Mucosa of descending colon (tissue), 3 donors: ENCODE measurements around the gene MAML2. TPM values are rescaled to one million over a fixed set of nuclear protein-coding genes. Genes with fewer than 3 reads are reported as not detected.

Source experiments
- ATAC-seq: fragments of 200-7000 bp; cut with Tn5 transposase; one replicate; pipeline ENCODE4 v1.9.1; 2020; ENCODE audit warnings: mild to moderate bottlenecking, moderate library complexity
- DNase-seq, 3 donors: peaks; one replicate each; pipeline ENCODE4 v3.0.0-alpha.2; 2020
- H3K36me3 ChIP-seq: fragments of 200-600 bp; one replicate; pipeline ENCODE4 v1.8.0; 2021; ENCODE audit warnings: low read depth, mild to moderate bottlenecking
- H3K4me1 ChIP-seq: fragments of 200-600 bp; one replicate; pipeline ENCODE4 v1.8.0; 2021; ENCODE audit warnings: low read depth, mild to moderate bottlenecking
- H3K4me3 ChIP-seq: fragments of 200-600 bp; one replicate; pipeline ENCODE4 v1.8.0; 2021; ENCODE audit warnings: mild to moderate bottlenecking
- H3K9me3 ChIP-seq: fragments of 200-600 bp; one replicate; pipeline ENCODE4 v1.8.0; 2021; ENCODE audit warnings: mild to moderate bottlenecking
- intact Hi-C, 2 donors: fragments of 100-400 bp; cut with DNase I in 1 of 2; cut with micrococcal nuclease in 1 of 2; formaldehyde crosslinking; loops; one replicate each; pipeline versions ENCODE4 v1.11.0 to v1.11.1; 2022; cut with DNase I, micrococcal nuclease
- total RNA-seq, 3 donors: library from RNA; stranded (reverse); fragmentation: NEBNext Ultra II Directional in 2 of 3; extraction: Animal tissue kit (Norgen Biotek cat#: 25700) in 2 of 3; gene quantifications; one replicate each; pipeline versions ENCODE4 v1.2.1 to v1.2.4, GENCODE V29; 2021 to 2023
- TF ChIP-seq, protein P1 (sequence below): fragments of 200-600 bp; IDR thresholded peaks from one replicate; pipeline ENCODE4 v1.8.0; 2022; ENCODE audit warnings: antibody characterized with exemption, mild to moderate bottlenecking
- donor health status: DM: no; HTN: no; CAD: no; lungs with moderate emphysema.
- donor health status: DM: no; HTN: no; CAD: no.
- donor health status: DM: no; HTN: yes; CAD: no.

MAML2 gene
- total RNA-seq, 3 donors from 2014 or later = 15.2 to 26.4 (median 15.8) TPM

DNA sequence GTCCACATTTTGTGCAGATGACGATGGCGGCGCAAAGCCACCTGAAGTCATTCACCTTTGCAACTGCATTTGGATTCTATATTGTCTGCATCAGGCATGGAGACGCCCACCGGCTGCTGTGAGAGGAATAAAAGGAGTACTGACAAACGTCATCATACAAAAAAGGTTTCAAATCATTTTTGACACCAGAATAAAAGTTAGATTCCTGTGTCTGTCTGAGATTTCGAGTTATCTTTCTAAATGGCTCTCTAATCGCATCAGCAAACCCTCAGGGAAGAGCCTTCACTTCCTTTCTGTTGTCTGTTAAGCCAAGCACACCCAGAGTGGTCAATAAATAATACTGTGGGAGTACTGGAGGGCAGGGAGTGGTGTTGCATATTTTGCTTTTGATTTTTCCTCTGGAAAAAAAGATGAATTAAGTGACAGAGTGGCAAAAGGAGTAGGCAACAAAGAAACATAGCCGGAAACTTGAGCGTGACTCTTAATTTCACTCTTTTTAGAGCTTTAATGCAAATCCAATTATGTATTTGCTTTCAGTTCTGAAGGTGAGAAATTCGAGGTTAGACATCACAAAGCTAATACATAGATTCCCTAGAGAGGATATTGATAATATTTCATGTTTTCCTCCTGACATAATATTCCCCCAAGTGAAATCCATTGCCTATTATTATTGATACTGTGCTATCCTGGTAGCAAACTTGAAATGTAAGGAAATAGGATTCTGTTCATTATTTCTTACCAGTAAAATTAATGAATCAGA is 268.3 kb downstream of the MAML2 start:
- peaks cover 14% of the 10 kb centered on the region for H3K4me1 ChIP-seq
- H3K9me3 ChIP-seq = no peaks in the 10 kb centered on the region
- DNase-seq (no peak), ATAC-seq (no peak)
- intact Hi-C loops = no loop called here
- TF ChIP-seq, protein P1, sequence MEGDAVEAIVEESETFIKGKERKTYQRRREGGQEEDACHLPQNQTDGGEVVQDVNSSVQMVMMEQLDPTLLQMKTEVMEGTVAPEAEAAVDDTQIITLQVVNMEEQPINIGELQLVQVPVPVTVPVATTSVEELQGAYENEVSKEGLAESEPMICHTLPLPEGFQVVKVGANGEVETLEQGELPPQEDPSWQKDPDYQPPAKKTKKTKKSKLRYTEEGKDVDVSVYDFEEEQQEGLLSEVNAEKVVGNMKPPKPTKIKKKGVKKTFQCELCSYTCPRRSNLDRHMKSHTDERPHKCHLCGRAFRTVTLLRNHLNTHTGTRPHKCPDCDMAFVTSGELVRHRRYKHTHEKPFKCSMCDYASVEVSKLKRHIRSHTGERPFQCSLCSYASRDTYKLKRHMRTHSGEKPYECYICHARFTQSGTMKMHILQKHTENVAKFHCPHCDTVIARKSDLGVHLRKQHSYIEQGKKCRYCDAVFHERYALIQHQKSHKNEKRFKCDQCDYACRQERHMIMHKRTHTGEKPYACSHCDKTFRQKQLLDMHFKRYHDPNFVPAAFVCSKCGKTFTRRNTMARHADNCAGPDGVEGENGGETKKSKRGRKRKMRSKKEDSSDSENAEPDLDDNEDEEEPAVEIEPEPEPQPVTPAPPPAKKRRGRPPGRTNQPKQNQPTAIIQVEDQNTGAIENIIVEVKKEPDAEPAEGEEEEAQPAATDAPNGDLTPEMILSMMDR = no peak
- H3K36me3 ChIP-seq = no peaks in the 10 kb centered on the region
- no peak overlapping the region for H3K4me3 ChIP-seq

DNA sequence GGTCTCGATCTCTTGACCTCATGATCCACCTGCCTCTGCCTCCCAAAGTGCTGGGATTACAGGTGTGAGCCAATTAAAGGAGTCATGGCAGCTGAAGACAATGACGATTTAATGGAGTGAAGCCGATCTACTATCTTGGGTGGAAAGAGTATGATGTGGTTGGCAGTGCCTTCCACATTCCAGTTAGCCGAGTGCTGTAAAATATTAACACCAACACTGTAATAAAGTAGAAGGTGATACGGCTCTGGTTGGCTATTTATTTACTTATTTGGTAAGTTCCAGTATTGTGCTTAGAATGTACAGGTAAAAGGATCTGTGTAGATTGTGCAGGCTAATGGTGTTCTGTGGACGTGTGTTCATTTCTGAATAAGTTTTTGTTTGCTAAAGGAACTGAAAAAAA is 269.5 kb downstream of the MAML2 start:
- peak in 1 of 3 donors; percentile 34 for DNase-seq
- no peaks in the 10 kb centered on the region for H3K9me3 ChIP-seq
- intact Hi-C loops = no loop called here
- peaks cover 14% of the 10 kb centered on the region for H3K4me1 ChIP-seq
- no peaks in the 10 kb centered on the region for H3K36me3 ChIP-seq
- TF ChIP-seq, protein P1 = no peak
- H3K4me3 ChIP-seq = no peak overlapping the region
- ATAC-seq = peak; percentile 93

GRCh38 chr11:96072592-96072991 is 270.4 kb downstream of the MAML2 start:
- H3K4me1 ChIP-seq = peaks cover 20% of the 10 kb centered on the region
- no peak for DNase-seq
- intact Hi-C loops = no loop called here
- ATAC-seq = no peak
- TF ChIP-seq, protein P1 = no peak
- no peaks in the 10 kb centered on the region for H3K9me3 ChIP-seq
- no peak overlapping the region for H3K4me3 ChIP-seq
- H3K36me3 ChIP-seq = no peaks in the 10 kb centered on the region

- ATAC-seq = no peak
- TF ChIP-seq, protein P1 = no peak
- no peaks in the 10 kb centered on the region for H3K36me3 ChIP-seq
- H3K4me1 ChIP-seq = peaks cover 20% of the 10 kb centered on the region
- DNase-seq = no peak
- no peaks in the 10 kb centered on the region for H3K9me3 ChIP-seq
- no peak overlapping the region for H3K4me3 ChIP-seq
- intact Hi-C loops = no loop called here
Measured at GRCh38 chr11:96070453-96070852, 272.5 kb downstream of the MAML2 start.

DNA sequence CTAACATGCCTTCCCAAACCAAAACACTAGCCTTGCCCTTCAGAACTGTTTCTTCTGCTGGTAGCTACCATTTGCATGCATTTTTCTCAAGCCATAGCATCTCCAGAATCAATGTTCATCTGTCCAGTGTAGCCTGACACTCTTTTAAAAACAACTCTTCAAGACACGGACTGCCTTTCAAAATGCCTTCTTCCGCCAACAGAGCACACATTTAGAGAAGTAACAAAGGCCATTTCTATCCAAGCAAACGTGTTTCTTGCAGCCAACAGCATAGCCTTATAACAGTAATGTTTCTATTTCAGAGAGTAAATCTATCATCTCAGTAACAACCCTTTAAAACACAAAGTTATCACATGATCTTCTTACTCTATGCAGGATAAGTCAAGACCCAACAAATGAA is 275.8 kb downstream of the MAML2 start:
- Histone ChIP-seq H3K36me3 (no peaks in the 10 kb centered on the region), H3K4me1 (peaks cover 5% of the 10 kb centered on the region), H3K4me3 (no peak overlapping the region), H3K9me3 (no peaks in the 10 kb centered on the region)
- intact Hi-C loops = no loop called here
- TF ChIP-seq, protein P1 = no peak
- DNase-seq (no peak), ATAC-seq (no peak)

GRCh38 chr11:96065379-96065778 is 277.6 kb downstream of the MAML2 start:
- H3K4me1 ChIP-seq = peaks cover 5% of the 10 kb centered on the region
- H3K9me3 ChIP-seq = no peaks in the 10 kb centered on the region
- no peak for ATAC-seq
- TF ChIP-seq, protein P1 = no peak
- no peak for DNase-seq
- H3K36me3 ChIP-seq = no peaks in the 10 kb centered on the region
- intact Hi-C loops = no loop called here
- H3K4me3 ChIP-seq = no peak overlapping the region
